Mononuclear cell (primary cell): Measurements from ENCODE around the gene NGB. TPM values are rescaled to one million over a fixed set of nuclear protein-coding genes. Genes with fewer than 3 reads are reported as not detected.

Experiments
- H3K27me3 ChIP-seq: 2 replicates; pipeline ENCODE4 v1.6.0; 2011; ENCODE audit warnings: low read length, control low read depth; ENCODE audit not compliant: insufficient read depth
- H3K4me1 ChIP-seq: 2 replicates; pipeline ENCODE4 v1.5.1; 2011; ENCODE audit warnings: mild to moderate bottlenecking, low read length, control low read depth; ENCODE audit not compliant: insufficient read depth
- H3K4me3 ChIP-seq: 2 replicates; pipeline ENCODE4 v1.5.1; 2011; ENCODE audit warnings: mild to moderate bottlenecking, low read length, moderate library complexity
- H3K9me3 ChIP-seq: 2 replicates; pipeline ENCODE4 v1.5.1; 2011; ENCODE audit warnings: low read depth, mild to moderate bottlenecking, control low read depth, low read length
- total RNA-seq: library from RNA; depleted of rRNA; stranded (reverse); fragments of >200 nt; gene quantifications from one replicate; pipeline ENCODE4 v1.2.3, GENCODE V29; 2012

NGB gene
- total RNA-seq, 1 donor, result not detected

DNA sequence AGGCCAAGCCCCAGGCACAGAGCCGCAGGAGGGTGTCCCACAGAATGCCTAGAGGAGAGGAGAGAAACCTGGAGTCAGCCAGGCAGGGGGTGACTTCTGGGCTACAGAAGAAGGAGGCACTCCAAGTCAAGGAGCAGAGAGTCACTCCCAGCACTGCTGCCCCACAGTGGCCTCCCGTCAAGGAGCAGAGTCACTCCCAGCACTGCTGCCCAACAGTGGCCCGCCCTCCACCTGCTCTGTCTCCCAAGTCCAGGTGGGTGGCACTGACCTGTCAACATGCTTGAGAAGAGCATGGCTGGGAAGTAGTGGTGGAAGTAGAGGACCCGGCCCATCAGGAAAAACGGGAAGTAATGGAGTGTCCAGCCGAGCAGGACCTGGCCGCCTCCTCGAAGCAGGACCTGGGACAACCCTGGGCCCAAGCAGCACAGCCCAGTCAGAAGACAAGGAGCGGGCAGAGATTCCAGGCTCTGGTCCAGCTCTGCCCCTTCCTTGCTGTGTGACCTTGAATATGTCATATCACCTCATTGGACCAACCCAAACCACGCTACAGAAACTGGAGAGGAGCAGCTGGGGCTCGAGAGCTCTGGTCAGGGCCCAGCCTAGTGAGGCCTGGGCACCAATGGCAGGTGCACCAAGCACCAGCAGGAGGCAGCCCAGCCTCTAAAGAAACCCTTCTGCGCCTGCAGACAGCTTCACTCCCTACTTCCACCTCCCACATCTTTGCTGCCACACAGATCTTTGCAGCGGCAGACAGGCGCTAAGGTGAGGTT, 7.6 kb upstream of the NGB start:
- Histone ChIP-seq H3K27me3 (no peaks in the 10 kb centered on the region), H3K4me1 (no peaks in the 10 kb centered on the region), H3K9me3 (no peaks in the 10 kb centered on the region), H3K4me3 (no peak overlapping the region)

- no peaks in the 10 kb centered on the region for H3K4me1 ChIP-seq
- H3K27me3 ChIP-seq, result no peaks in the 10 kb centered on the region
- H3K4me3 ChIP-seq, result no peak overlapping the region
- H3K9me3 ChIP-seq, result no peaks in the 10 kb centered on the region
Measured at GRCh38 chr14:77276959-77277358, 6.0 kb upstream of the NGB start.

GRCh38 chr14:77276295-77276935, 5.4 kb upstream of the NGB start:
- Histone ChIP-seq H3K9me3 (no peaks in the 10 kb centered on the region), H3K27me3 (peaks cover 1% of the 10 kb centered on the region), H3K4me3 (no peak overlapping the region), H3K4me1 (no peaks in the 10 kb centered on the region)

GRCh38 chr14:77275601-77276017, 4.6 kb upstream of the NGB start:
- no peaks in the 10 kb centered on the region for H3K9me3 ChIP-seq
- no peaks in the 10 kb centered on the region for H3K4me1 ChIP-seq
- H3K4me3 ChIP-seq, result no peak overlapping the region
- peaks cover 5% of the 10 kb centered on the region for H3K27me3 ChIP-seq

DNA sequence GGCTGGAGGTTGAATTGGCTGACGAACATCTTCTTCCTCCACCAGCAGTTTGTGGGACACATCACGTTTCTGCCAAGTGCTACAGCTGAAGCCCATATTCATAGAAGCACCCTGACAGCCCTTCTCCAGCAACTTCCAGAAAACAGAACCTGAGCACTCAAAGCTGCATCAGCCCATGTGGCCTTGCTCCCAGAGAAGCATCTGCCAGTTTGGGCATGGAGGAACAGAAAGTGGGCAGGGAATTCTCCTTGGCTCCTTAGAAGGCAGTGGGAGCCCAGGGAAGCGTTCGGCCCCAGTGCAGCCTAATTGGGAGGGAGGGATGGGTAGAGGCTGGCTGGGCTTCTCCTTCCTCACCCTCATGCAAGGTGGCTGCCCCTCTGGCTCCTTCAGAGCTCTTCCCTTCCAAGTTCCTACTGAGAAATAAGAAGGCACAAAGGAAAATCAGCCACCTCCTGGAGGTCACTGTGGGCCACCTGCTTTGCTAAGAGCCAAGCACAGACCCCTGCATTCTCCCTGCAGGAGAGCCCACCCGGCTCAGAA, 4.1 kb upstream of the NGB start:
- H3K4me1 ChIP-seq, result no peaks in the 10 kb centered on the region
- H3K4me3 ChIP-seq, result no peak overlapping the region
- H3K9me3 ChIP-seq, result no peaks in the 10 kb centered on the region
- H3K27me3 ChIP-seq, result peaks cover 5% of the 10 kb centered on the region

- no peaks in the 10 kb centered on the region for H3K4me1 ChIP-seq
- no peak overlapping the region for H3K4me3 ChIP-seq
- no peaks in the 10 kb centered on the region for H3K9me3 ChIP-seq
- H3K27me3 ChIP-seq, result peaks cover 7% of the 10 kb centered on the region
Measured at GRCh38 chr14:77273796-77274195, 2.8 kb upstream of the NGB start.

DNA sequence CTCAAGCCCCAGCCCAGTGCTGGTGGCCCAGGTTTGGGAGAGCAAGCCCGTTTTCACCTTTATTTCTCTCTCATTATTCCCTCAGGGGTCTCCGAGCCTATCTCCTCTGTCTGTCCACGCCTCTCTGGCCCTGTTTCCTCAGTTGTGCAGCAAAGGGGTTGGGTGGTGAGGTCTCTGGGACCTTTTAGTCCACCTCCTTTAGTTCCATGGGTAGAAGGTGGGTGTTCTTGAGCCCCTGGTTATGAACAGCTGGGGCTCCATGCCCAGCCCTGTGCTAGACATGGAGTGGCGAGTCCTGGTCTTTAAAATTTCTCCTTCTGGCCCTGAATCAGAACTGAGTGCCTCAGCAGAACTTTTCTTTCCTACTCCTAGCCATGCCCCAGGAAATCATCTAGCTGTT, 1.3 kb upstream of the NGB start:
- Histone ChIP-seq H3K4me1 (no peaks in the 10 kb centered on the region), H3K4me3 (no peak overlapping the region), H3K27me3 (peaks cover 12% of the 10 kb centered on the region), H3K9me3 (no peaks in the 10 kb centered on the region)

DNA sequence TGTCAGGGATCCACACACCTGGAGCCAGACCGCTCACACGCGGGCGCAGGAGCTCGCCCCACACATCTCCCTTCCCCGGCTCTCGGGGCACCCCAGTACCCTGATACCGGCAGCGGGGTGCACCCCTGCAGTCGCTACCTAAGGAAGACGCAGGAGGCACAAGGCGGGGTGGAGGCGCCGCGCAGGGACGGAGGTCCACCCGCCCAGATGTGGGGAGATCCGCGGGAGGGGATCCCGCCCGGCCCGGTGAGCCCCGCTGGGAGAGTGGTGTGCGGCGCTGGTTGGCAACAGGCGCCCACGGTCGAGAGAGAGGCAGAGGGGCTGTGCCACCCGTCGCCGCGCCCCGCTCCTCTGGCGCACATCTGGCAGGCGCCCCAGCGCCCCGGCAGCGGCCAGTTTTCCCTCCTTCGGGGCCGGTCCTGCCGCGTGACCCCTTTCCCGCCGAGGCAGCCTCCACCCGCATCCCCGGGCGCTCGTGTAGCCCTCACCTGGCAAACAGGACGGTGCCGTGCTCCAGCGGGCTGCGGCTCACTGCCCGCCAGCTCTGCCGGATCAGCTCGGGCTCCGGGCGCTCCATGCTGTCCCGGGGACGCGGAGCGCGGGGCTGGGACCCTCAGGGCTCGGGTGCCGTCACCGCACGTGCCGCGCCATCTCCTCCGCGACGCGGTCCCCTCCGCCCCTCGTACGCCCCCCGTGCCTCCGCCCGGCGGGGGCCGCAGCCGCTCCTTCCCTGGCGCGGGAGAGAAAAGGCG, 469 bp downstream of the NGB start:
- Histone ChIP-seq H3K4me1 (no peaks in the 10 kb centered on the region), H3K27me3 (peaks cover 12% of the 10 kb centered on the region), H3K9me3 (no peaks in the 10 kb centered on the region), H3K4me3 (no peak overlapping the region)

- Histone ChIP-seq H3K4me3 (no peak overlapping the region), H3K4me1 (no peaks in the 10 kb centered on the region), H3K27me3 (peaks cover 12% of the 10 kb centered on the region), H3K9me3 (no peaks in the 10 kb centered on the region)
Measured at GRCh38 chr14:77268989-77269600, 1.9 kb downstream of the NGB start.

DNA sequence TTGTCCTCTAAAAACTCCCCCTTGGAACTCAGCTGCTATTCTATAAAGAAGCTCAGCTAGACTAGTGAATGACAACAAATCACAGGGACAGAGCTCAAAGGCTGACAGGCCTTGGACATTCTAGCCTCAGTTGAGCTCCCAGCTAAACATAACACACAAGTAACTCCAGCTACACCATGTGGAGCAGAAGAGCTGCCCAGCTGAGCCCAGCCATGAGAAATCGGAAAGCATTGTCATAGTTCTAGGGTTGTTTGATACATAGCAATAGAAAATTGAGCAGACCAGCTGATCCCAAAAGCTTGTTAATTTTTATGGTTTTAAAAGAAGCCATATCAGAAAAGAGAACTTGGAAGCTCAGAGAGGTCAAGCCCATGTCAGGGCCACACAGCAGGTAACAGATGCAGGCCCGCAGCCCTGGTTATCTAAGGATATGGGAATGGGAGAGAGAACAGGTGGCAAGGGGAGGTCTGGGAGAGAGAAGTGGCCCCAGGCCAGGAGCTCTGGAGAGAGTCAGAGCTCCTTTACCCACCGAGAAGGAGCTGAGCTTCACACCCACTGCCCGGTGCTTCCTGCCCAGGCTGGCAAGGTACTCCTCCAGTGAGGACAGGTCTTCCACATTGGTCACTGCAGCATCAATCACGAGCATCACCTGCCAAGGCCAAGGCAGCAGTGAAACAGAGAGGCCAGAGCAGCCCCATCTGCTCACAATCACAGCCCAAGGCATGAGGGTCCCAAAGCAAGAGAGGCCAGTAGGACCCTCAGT, 2.9 kb downstream of the NGB start:
- Histone ChIP-seq H3K27me3 (peaks cover 12% of the 10 kb centered on the region), H3K4me1 (no peaks in the 10 kb centered on the region), H3K9me3 (no peaks in the 10 kb centered on the region), H3K4me3 (no peak overlapping the region)

DNA sequence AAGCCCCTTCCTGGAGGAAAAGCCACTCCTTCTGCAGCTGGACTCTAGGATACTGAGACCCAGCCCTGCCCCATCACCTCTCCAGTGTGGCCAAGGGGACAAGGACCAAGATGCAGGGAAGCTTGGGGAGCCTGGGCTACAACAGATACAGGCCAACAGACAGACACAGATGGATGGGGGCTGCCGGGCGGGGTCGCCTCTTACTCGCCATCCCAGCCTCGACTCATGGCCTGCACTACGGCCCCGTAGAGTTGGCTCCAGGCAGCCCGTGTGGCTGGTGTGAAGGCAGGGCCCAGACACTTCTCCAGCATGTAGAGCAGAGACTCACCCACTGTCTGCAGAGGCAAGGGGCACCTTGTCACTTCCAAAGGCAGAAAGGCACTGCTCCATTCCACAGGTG, 4.7 kb downstream of the NGB start:
- Histone ChIP-seq H3K9me3 (no peaks in the 10 kb centered on the region), H3K4me1 (no peaks in the 10 kb centered on the region), H3K27me3 (peaks cover 10% of the 10 kb centered on the region), H3K4me3 (no peak overlapping the region)

DNA sequence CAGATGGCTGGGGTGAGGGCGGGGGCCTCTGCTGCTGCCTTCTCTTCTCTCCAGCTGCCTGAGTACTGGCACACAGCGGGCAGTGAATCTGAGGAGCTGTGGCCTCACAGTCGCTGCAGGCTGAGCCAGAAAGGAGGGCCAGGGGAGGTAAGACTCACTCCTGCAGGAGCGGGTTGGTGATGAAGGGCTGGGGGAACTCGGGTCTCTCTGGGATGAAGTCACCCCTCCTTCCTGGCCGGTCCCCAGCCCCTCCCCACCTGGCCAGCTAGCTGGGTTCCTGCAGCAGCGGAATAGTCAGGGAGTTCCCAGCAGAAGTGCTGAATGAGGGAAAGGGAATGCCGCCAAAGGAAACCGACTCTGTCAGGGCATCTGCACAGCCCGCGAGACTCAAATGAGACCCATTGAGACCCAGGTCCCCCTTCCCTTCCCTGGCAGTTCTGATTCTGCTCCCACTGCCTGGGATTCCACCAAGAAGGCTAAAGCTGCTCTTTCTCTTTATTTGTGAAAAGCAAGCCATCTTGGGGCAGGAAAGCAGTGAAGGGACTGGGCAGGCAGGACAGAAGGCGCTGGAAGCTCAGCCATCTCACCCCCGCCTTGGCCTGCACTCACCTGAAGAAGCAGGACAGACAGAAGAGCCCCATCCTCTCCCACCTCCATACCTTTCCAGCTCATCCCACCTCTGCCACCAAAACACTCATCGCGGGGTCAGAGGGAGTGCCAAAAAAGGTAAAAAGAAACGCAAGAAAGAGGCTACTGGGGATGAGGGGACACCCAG, 5.3 kb downstream of the NGB start:
- Histone ChIP-seq H3K4me1 (no peaks in the 10 kb centered on the region), H3K9me3 (no peaks in the 10 kb centered on the region), H3K4me3 (no peak overlapping the region), H3K27me3 (peaks cover 7% of the 10 kb centered on the region)

DNA sequence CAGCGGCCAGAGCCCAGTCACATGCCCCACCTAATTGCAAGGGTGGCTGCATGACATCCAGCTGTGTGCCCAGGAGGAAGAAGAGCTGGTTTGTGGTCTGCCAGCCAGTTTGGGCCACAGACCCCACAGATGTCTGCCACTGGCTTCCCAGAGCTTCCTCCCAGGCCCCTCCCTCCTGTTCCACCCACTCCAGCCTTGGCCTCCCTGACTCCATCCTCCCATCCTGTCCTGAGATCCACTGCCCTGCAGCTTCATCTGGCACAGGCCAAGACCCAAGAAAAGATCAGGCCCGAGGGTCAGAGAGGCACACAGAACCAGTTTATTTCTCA, 5.9 kb downstream of the NGB start:
- Histone ChIP-seq H3K27me3 (peaks cover 7% of the 10 kb centered on the region), H3K4me3 (no peak overlapping the region), H3K9me3 (no peaks in the 10 kb centered on the region), H3K4me1 (no peaks in the 10 kb centered on the region)
